Ammon's horn (tissue), 1 donor: Measurements from ENCODE around the gene TRAM2.
A peak's percentile ranks its signal among the peaks of the same experiment; 100 is the strongest.

Source experiments
- DNase-seq: peaks from one replicate; pipeline ENCODE4 v3.0.0-alpha.2; 2016; ENCODE audit warnings: low spot score

Gene TRAM2

DNA sequence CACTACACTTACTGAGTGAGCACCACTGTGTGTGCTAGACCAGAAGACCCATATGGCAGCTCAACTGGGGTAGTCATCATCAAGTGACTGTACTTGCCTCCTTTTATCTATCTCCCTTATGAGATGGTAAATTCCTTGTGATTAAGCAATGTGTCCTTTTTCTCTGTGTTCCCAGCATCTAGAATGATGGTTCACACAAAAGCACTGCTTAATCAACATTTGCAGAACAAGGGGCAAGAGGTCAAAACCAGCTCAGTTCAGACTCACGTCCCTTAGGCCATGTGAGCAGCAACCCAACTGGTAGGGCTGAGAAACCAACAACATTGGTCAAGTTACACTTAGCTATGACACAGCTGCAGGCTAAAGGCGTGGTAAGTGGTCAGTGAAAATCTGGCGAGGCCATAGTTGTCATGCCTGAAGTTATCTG, 10.0 kb downstream of the TRAM2 start:
- no peak for DNase-seq

DNA sequence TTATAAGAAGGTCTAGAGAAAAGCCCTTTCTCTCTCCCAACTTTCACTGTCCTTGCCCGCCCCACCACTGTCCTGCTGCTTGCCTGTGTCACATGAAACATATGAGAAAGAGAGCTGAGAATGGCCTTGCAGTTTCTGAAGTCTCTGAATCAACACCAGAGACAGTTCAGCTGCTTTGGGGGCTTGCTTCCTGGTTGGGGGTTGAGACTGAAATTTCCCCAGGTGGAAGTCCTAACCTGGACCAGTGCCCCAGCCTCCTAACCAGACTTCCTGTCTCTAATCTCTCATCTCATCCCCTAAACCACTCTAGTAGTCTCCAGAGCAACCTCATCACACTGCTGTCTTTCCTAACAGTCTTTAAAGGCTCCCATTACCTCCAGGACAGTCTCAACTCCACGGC, 10.7 kb downstream of the TRAM2 start:
- no peak for DNase-seq

DNA sequence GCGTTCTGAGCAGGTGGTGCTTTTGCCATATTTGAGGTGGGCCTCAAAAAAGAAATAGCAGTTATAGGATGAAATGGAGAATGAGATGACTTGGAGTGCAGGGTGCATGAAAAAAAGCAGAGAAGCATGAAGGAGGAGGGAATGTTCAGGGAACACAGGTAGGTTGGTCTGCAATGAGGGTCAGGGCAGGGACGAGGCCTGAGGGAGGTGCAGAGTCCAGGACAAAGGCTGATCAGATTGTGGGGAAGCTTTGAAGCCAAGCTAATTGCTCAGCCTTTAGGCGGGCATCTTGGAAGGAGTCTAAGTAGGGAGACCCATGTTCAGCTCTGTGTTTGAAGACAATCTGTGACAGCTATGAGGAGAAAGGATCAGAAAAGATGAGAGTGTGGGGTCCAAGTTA, 12.0 kb downstream of the TRAM2 start:
- no peak for DNase-seq

DNA sequence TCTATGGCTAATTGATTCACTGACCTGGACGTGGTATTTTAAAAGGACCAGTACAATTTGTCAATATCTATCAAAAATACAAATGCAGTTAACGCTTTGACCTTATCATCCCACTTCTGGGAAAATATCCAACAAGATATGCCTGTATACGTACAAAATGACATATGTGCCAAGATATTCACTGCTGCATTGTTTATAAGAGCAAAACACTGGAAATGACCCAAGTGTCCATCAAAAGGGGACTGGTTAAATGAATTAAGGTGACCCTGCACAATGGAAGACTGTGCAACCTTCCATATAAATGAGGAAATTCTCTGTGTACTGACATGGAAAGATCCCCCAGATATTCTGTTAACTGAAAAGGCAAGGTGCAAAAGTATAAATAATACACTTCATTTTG, 13.9 kb downstream of the TRAM2 start:
- DNase-seq, result no peak

DNA sequence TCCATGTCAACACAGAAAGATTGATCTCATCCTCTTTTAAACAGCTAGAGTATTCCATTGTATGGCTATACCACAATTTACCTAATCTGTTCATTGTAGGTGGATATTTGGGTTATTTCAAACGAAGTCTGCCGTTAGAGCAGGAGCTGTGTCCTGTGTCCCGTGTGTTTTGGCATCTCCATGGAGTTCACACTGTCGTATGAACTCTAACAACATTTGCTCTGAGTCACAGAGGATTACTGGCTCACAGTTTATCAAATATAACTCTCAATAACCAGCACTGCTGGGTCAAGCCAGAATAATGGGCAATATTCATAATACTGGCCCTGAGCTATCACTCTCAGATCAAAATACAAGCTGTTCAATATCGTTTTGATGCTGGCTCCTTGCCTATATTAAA, 16.4 kb downstream of the TRAM2 start:
- DNase-seq, result no peak

DNA sequence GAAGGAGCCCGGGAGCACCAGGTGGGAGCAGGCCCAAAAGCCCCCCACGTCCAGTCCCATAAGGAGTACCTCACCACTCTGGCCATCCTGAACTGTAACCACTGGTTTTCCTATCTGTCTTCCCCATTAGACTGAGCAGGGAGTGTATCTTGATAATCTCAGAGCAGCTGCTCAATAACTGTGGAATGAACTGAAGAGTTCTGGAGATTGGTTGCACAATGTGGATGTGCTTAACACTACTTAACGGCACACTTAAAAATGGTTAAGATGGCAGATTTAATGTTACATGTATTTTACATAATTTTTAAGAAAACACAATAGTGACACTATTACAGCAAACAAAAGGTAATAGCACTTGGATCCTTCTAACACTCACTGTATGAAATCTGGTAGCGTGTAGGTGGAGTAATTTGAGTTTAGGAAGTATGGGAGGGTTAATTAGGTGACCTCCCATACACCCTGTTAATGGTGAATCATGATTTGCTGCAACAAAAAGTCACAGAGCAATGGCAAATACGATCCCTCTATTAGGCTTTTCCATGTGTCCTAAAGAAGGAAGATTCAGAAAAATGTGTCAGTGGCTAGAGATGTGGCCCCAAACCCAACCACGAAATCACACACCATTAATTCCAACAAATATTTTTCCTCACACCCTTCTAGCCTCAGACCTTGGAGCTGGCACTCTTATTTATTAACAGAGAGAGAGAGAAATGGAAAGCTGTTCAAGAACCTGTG, 18.4 kb downstream of the TRAM2 start:
- DNase-seq, result no peak

DNA sequence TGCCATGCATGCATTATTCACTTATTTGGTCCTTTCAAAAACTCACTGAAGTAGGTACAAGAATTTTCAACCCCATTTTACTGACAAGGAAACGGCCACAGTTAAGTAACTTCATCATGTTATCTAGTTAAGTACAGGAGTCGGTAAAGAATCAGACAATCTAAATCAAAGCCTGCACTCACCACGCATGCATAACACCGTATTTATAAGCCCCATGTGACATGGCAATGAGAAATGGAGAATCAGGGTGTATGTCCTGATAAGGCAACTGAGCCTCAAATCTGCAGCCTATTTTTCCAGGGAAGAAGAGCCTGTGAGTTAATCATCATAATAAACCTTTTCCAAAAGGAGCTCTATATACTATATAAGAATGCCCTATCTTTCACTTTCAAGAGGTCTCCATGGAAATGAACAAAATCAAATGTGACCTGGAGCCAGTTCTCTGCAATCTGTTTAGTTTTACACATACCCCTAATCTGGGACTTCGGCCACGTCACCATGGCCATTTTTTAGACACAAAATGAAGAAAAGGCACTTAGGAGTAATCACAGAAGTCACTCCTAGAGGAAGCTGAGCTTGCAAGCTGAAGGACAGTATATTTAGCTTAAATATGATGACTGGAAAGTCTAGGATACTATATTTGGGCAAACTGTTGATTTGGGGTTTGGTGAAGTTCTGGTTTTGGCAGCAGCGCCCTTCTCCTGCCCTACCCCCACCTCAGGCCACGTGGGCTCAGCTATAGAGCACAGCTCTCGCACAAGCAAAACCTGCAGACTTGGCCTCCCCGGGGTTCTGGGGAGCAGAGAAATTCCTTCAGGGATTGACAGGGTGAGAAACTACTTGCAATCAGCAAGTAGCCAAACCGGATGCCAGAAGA, 19.2 kb downstream of the TRAM2 start:
- DNase-seq, result no peak

GRCh38 chr6:52555518-52556233, 21.2 kb downstream of the TRAM2 start:
- DNase-seq, result no peak

GRCh38 chr6:52554684-52555280, 22.1 kb downstream of the TRAM2 start:
- DNase-seq, result no peak

DNA sequence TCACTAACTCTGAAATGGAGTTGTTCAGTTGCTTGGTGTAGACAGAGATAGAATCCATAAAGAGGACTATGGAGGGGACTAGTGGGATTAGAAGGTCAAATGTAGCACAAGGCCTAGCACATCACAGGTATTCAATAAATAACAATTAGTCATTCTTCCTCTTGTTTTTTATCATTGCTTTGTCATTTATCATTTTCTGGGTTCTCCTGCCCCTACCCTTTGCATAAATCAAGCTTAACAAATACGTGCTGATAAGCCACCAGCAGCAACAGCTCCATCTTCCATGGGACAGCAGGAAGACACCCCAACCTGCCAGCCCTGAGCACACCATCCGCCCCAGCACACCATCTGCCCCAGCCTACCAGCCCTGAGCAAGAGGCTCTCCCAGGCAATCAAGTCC, 23.1 kb downstream of the TRAM2 start:
- no peak for DNase-seq

DNA sequence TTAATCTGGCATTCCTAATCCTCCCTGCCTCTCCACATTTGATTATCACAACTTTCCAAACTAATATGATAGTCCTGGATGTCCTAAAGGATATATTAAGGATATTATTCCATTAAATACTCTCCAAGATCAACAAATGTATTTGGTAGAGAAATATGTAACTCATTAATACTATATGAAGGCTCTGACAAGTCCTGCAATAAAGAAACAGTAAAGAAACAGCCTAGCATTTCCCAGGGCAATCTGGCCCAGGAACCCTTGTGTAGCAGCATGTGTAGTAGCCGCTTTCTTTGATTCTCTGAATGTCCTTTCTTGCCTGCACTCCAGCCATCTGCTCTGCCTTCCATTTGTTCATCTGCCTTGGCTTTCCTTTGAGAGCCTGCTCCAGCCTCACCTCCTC, 23.7 kb downstream of the TRAM2 start:
- no peak for DNase-seq

DNA sequence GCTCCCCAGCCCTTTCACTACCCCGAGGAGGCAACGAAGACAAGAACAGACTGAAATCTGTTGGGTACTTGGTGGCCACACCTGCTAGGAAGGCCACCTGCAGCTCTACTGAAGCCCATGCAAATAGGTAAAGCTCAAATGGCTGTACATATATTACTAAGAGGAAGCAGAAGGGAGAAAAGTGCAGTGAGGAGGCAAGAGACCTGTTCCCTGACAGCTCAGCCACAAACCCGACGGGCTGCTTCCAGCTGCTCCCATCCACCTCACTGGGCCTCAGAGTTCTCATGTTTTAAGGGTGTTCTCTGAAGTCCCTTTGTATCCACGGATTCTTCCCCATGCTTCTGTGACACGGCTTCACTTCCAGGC, 24.6 kb downstream of the TRAM2 start:
- no peak for DNase-seq

DNA sequence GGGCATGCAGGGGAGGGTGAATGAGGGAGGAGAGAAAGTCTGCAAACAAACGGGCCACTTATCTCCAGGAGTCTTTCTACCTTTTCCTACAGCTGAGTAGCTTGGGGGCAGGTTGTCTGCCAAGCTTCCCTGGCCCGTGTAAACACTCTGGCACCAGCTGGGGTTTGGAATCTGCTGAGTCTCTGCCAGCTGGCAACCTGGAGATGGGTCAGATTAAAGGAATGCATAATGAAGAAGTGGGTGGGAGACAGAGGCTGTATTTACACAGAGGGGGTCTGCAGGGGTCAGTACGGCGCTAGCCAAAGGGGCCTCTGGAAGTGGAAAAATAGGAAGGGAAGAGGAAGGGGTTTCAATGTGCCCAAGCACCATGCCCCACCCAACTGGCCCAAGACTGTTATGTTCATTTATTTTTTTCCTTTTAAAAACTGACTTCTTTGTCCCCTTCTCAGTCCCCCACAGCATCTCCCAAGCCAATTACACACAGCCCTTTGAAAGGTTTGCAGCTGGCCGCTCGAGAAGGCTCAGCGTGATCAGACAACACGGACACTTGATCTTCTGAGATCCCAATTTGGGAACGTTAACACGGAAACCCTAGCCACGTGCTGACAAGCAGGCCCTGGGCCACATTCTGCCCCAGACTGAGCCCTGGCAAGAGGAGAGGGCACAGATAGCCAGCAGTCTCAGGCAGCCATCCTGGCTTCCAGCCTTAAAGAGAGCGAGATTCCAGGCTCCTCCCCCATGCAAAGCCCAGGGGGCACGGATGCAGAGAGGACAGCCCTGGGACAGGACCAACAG, 25.2 kb downstream of the TRAM2 start:
- peak; percentile 53 for DNase-seq

- DNase-seq, result no peak
Measured at GRCh38 chr6:52550870-52551269, 26.0 kb downstream of the TRAM2 start.

DNA sequence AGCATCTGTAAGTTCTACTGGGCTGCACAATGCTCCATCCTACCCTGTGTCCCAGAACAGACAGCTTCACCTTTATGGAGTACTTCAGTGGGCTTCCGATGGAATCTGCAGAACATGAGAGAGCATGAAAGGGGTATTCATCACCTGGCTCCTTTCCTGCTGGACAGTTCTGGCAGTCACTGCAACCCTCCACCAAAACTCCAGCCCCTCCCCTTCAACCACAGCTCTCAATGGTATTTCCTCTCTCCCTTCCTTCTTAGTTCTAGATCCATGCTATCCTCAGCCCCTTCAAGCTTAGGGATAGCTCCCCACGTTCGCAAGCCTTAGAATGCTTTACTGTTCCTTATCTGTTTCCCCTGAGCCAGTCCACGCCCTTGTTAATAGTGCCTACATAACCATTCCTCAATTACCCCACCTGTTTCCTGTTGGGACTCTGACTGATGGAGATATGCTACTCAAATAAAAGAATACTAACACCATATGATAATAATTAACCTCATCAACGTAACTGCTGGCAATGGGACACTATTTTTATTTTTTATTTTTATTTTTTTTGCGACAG, 26.8 kb downstream of the TRAM2 start:
- no peak for DNase-seq

GRCh38 chr6:52549428-52549827, 27.4 kb downstream of the TRAM2 start:
- DNase-seq, result no peak

GRCh38 chr6:52548999-52549398, 27.9 kb downstream of the TRAM2 start:
- DNase-seq, result no peak

- no peak for DNase-seq
Measured at GRCh38 chr6:52548353-52548713, 28.5 kb downstream of the TRAM2 start.

GRCh38 chr6:52547647-52548352, 29.1 kb downstream of the TRAM2 start:
- no peak for DNase-seq

- no peak for DNase-seq
Measured at GRCh38 chr6:52546678-52547077, 30.2 kb downstream of the TRAM2 start.

DNA sequence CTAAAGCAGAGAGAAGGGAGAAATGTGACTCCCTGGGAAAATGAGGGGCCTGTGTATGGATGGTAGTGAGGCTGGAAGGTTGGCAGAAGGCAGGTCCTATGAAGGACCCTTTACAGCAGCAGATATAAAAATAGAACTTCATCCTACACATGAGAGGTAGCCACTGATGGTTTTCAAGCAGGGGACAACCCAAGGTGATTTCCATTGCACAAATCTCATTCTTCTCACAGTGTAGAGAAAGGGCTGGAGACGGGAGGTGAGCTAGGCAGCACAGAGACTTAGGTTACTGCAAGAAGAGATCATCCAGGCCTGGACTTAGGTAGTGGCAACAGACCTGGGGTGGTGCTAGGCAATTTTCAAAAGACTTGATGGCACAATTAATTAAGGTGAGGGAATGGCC, 30.7 kb downstream of the TRAM2 start:
- DNase-seq, result no peak
